H1 (cell line): Measurements from ENCODE around the gene STARD4. TPM values are rescaled to one million over a fixed set of nuclear protein-coding genes. Genes with fewer than 3 reads are reported as not detected.

Source experiments
- CTCF ChIA-PET: fragments of 300-600 bp; sonication (Branson Sonifier 250); formaldehyde crosslinking; loops from one replicate; lab custom pipeline; 2021; ENCODE audit not compliant: partially characterized antibody; lab: Charles Lee
- POLR2A ChIA-PET: fragments of 300-600 bp; sonication (Branson Sonifier 250); formaldehyde crosslinking; loops from one replicate; lab custom pipeline; 2021; ENCODE audit warnings: inconsistent platforms; ENCODE audit not compliant: partially characterized antibody; lab: Charles Lee
- DNase-seq, 2 experiments: peaks; one replicate each; pipeline versions ENCODE4 v3.0.0 to v3.0.0-alpha.2; 2010 to 2022; ENCODE audit warnings: low spot score in 2 of 2, low read depth in 1 of 2, mixed read lengths in 1 of 2
- FAIRE-seq: peaks from 2 replicates; lab custom pipeline; 2011; peaks lifted over from hg19 to GRCh38; lab: Jason Lieb, UNC
- H2AFZ ChIP-seq: 2 replicates; pipeline ENCODE4 v1.8.1; 2012; ENCODE audit warnings: low read length, inconsistent platforms
- H2AK5ac ChIP-seq: 2 replicates; pipeline ENCODE4 v1.6.1; 2013; ENCODE audit warnings: low read depth, low read length
- H2BK120ac ChIP-seq: replicated peaks from 2 replicates; pipeline ENCODE3; 2013; ENCODE audit warnings: low read depth, low read length, inconsistent platforms
- H2BK12ac ChIP-seq: 2 replicates; pipeline ENCODE4 v1.6.1; 2013; ENCODE audit warnings: low read depth, low read length
- H2BK15ac ChIP-seq: 2 replicates; pipeline ENCODE4 v1.6.1; 2013; ENCODE audit warnings: low read length
- H2BK20ac ChIP-seq: 2 replicates; pipeline ENCODE4 v1.6.1; 2013; ENCODE audit warnings: low read length
- H2BK5ac ChIP-seq: 2 replicates; pipeline ENCODE4 v1.6.1; 2013; ENCODE audit warnings: low read depth, low read length
- H3K14ac ChIP-seq: 2 replicates; pipeline ENCODE4 v1.6.1; 2013; ENCODE audit warnings: inconsistent platforms; ENCODE audit not compliant: insufficient read length
- H3K18ac ChIP-seq: 2 replicates; pipeline ENCODE4 v1.6.1; 2013; ENCODE audit warnings: low read length; ENCODE audit errors: extremely low read depth
- H3K23ac ChIP-seq: 2 replicates; pipeline ENCODE4 v1.6.1; 2013; ENCODE audit warnings: inconsistent platforms; ENCODE audit not compliant: insufficient read length
- H3K23me2 ChIP-seq: 2 replicates; pipeline ENCODE4 v1.6.1; 2013; ENCODE audit warnings: low read depth, low read length
- H3K27ac ChIP-seq: 2 replicates; pipeline ENCODE4 v1.6.1; 2011; ENCODE audit warnings: low read depth, low read length, inconsistent platforms
- H3K27me3 ChIP-seq, 4 experiments: replicated peaks in 1 of 4; 1 replicate in 1 of 4; 2 replicates in 3 of 4; pipeline versions ENCODE4 v1.6.1 to v1.8.1; 2011 to 2013; ENCODE audit warnings: low read length in 3 of 4, mild to moderate bottlenecking in 3 of 4, inconsistent platforms in 2 of 4, mixed read lengths in 2 of 4, moderate library complexity in 1 of 4; ENCODE audit not compliant: control insufficient read depth in 3 of 4, insufficient read depth in 3 of 4; ENCODE audit errors: extremely low read depth in 1 of 4
- H3K36me3 ChIP-seq, 4 experiments: 2 replicates each; pipeline versions ENCODE4 v1.6.1 to v1.8.1; 2011 to 2013; ENCODE audit warnings: mild to moderate bottlenecking in 4 of 4, low read length in 3 of 4, moderate library complexity in 2 of 4, control low read depth in 1 of 4, inconsistent platforms in 1 of 4; ENCODE audit not compliant: insufficient read depth in 4 of 4, control insufficient read depth in 2 of 4
- H3K4ac ChIP-seq: replicated peaks from 2 replicates; pipeline ENCODE3; 2013; ENCODE audit warnings: low read length, low read depth, mixed read lengths, inconsistent platforms; ENCODE audit not compliant: insufficient read length
- H3K4me1 ChIP-seq, 4 experiments: replicated peaks in 1 of 4; 1 replicate in 1 of 4; 2 replicates in 3 of 4; pipeline versions ENCODE4 v1.6.1 to v1.8.1; 2011 to 2013; ENCODE audit warnings: low read length in 3 of 4, inconsistent platforms in 2 of 4, mixed read lengths in 1 of 4; ENCODE audit not compliant: insufficient read depth in 4 of 4, control insufficient read depth in 3 of 4
- H3K4me2 ChIP-seq, 2 experiments: 2 replicates each; pipeline versions ENCODE4 v1.6.1 to v1.8.1; 2011 to 2013; ENCODE audit warnings: low read depth in 2 of 2, low read length in 2 of 2, control low read depth in 1 of 2, inconsistent platforms in 1 of 2, mild to moderate bottlenecking in 1 of 2; ENCODE audit not compliant: insufficient read depth in 1 of 2
- H3K4me3 ChIP-seq, 4 experiments: fragments of 200-600, 300-600 bp in 1 of 4; sonication (generic), shearing (Covaris generic), sonication (Bioruptor Twin) in 1 of 4; 2 replicates each; pipeline versions ENCODE4 v1.5.1 to v1.8.1; 2011 to 2016; ENCODE audit warnings: low read length in 4 of 4, low read depth in 3 of 4, control low read depth in 2 of 4, inconsistent platforms in 2 of 4, mild to moderate bottlenecking in 2 of 4, mixed read lengths in 1 of 4, moderate library complexity in 1 of 4; ENCODE audit not compliant: insufficient read depth in 2 of 4; ENCODE audit errors: extremely low read depth in 1 of 4
- H3K56ac ChIP-seq: replicated peaks from 2 replicates; pipeline ENCODE3; 2013; ENCODE audit warnings: low read depth, mild to moderate bottlenecking, mixed read lengths, low read length, inconsistent platforms; ENCODE audit not compliant: insufficient read length
- H3K79me1 ChIP-seq: 2 replicates; pipeline ENCODE4 v1.6.1; 2013; ENCODE audit warnings: low read depth, low read length, control low read depth
- H3K79me2 ChIP-seq, 2 experiments: 2 replicates each; pipeline versions ENCODE4 v1.6.1 to v1.8.1; 2012 to 2013; ENCODE audit warnings: low read length in 2 of 2, mild to moderate bottlenecking in 2 of 2, inconsistent platforms in 1 of 2; ENCODE audit not compliant: insufficient read depth in 2 of 2, control insufficient read depth in 1 of 2
- H3K9ac ChIP-seq, 4 experiments: replicated peaks in 1 of 4; 1 replicate in 1 of 4; 2 replicates in 3 of 4; pipeline versions ENCODE4 v1.6.1 to v1.8.1; 2011 to 2013; ENCODE audit warnings: low read depth in 3 of 4, low read length in 3 of 4, control low read depth in 2 of 4, mild to moderate bottlenecking in 2 of 4, moderate library complexity in 2 of 4, inconsistent platforms in 1 of 4; ENCODE audit errors: extremely low read depth in 1 of 4
- H3K9me3 ChIP-seq, 2 experiments: 2 replicates each; pipeline versions ENCODE4 v1.6.1 to v1.8.1; 2012 to 2013; ENCODE audit warnings: mild to moderate bottlenecking in 2 of 2, moderate library complexity in 2 of 2, control low read depth in 1 of 2, inconsistent platforms in 1 of 2, low read depth in 1 of 2, low read length in 1 of 2, mixed read lengths in 1 of 2; ENCODE audit not compliant: insufficient read depth in 2 of 2
- H4K20me1 ChIP-seq, 2 experiments: replicated peaks in 1 of 2; 2 replicates each; pipeline versions ENCODE3 to v1.8.1; 2011 to 2013; ENCODE audit warnings: inconsistent platforms in 2 of 2, low read length in 2 of 2, mild to moderate bottlenecking in 1 of 2; ENCODE audit not compliant: insufficient read depth in 2 of 2, control insufficient read depth in 1 of 2
- H4K5ac ChIP-seq: 2 replicates; pipeline ENCODE4 v1.6.1; 2013; ENCODE audit warnings: low read length, low read depth, mixed read lengths, inconsistent platforms; ENCODE audit not compliant: insufficient read length
- H4K8ac ChIP-seq: 2 replicates; pipeline ENCODE4 v1.8.0; 2013; ENCODE audit warnings: mild to moderate bottlenecking, moderate library complexity, low read length, inconsistent platforms; ENCODE audit not compliant: insufficient read depth; ENCODE audit errors: extremely low read depth
- H4K91ac ChIP-seq: replicated peaks from 2 replicates; pipeline ENCODE3; 2013; ENCODE audit warnings: low read length, mixed read lengths, inconsistent platforms; ENCODE audit not compliant: insufficient read length
- BCL11A ChIP-seq, 2 experiments: IDR thresholded peaks; one replicate each; pipeline ENCODE4 v1.6.1; 2011; ENCODE audit warnings: low read depth in 2 of 2, low read length in 2 of 2, mild to moderate bottlenecking in 2 of 2
- EP300 ChIP-seq, 2 experiments: IDR thresholded peaks; 1 replicate in 1 of 2; 2 replicates in 1 of 2; pipeline ENCODE4 v1.6.1; 2011 to 2012; ENCODE audit warnings: low read depth in 2 of 2, low read length in 2 of 2, mild to moderate bottlenecking in 2 of 2, borderline replicate concordance in 1 of 2, inconsistent platforms in 1 of 2, moderate library complexity in 1 of 2
- GABPA ChIP-seq: IDR thresholded peaks from 2 replicates; pipeline ENCODE4 v1.6.1; 2011; ENCODE audit warnings: mild to moderate bottlenecking, low read length, moderate library complexity, borderline replicate concordance; ENCODE audit not compliant: insufficient read depth
- JUND ChIP-seq: IDR thresholded peaks from 2 replicates; pipeline ENCODE4 v1.6.1; 2011; ENCODE audit warnings: mild to moderate bottlenecking, improper control_type of control experiment, low read length
- NRF1 ChIP-seq: IDR thresholded peaks from 2 replicates; pipeline ENCODE4 v1.6.1; 2011; ENCODE audit warnings: mild to moderate bottlenecking, low read depth, low read length, improper control_type of control experiment
- RBBP5 ChIP-seq: IDR thresholded peaks from 2 replicates; pipeline ENCODE4 v1.7.1; 2012; ENCODE audit warnings: low read depth, mild to moderate bottlenecking, inconsistent platforms, low read length, moderate library complexity, borderline replicate concordance
- RFX5 ChIP-seq: IDR thresholded peaks from 2 replicates; pipeline ENCODE4 v1.6.1; 2011; ENCODE audit warnings: low read depth, low read length, improper control_type of control experiment, borderline replicate concordance
- RXRA ChIP-seq: IDR thresholded peaks from 2 replicates; pipeline ENCODE4 v1.6.1; 2011; ENCODE audit warnings: low read depth, mild to moderate bottlenecking, low read length, moderate library complexity; ENCODE audit not compliant: insufficient read depth
- SIN3A ChIP-seq, 2 experiments: IDR thresholded peaks in 1 of 2; conservative IDR thresholded peaks in 1 of 2; 2 replicates each; pipeline ENCODE4 v1.6.1; 2011 to 2012; ENCODE audit warnings: low read length in 2 of 2, improper control_type of control experiment in 1 of 2, low read depth in 1 of 2, mild to moderate bottlenecking in 1 of 2
- SRF ChIP-seq: IDR thresholded peaks from 2 replicates; pipeline ENCODE4 v1.6.1; 2011; ENCODE audit warnings: mild to moderate bottlenecking, low read depth, low read length, moderate library complexity
- SUZ12 ChIP-seq: fragments of 200-600 bp; sonication (generic); IDR thresholded peaks from 2 replicates; pipeline ENCODE4 v1.6.1; 2012; ENCODE audit warnings: mild to moderate bottlenecking, inconsistent platforms, low read length, moderate library complexity, mixed read lengths
- polyA plus RNA-seq, 7 experiments: library from polyadenylated mRNA; depleted of rRNA in 3 of 7; stranded (reverse) in 5 of 7; unstranded in 2 of 7; fragments of >200 nt in 5 of 7; fragments of 200-250 nt in 2 of 7; gene quantifications; 1 replicate in 5 of 7; 2 replicates in 1 of 7; 4 replicates in 1 of 7; pipeline versions ENCODE4 v1.2.1 to v1.2.3, GENCODE V29; 2011 to 2013; ENCODE audit warnings: missing spikeins in 2 of 7, mixed read lengths in 2 of 7
- total RNA-seq: library from RNA; stranded (reverse); fragmentation: NEBNext Ultra II Directional; extraction: Animal tissue kit (Norgen Biotek cat#: 25700); gene quantifications from 2 replicates; pipeline ENCODE4 v1.2.1, GENCODE V29; 2021

Gene STARD4
- total and polyA plus RNA-seq, 2 of the 8 experiments (the other 6 are each of a cell fraction or from before 2014, with no cell fraction given): 10.8 to 47.9 TPM

GRCh38 chr5:111463311-111463710 is 49.0 kb downstream of the STARD4 start:
- no peak for FAIRE-seq
- Histone ChIP-seq H4K20me1 (no peaks in the 10 kb centered on the region), H3K4me2 (no peak overlapping the region), H3K27me3 (no peaks in the 10 kb centered on the region), H2BK15ac (no peak overlapping the region), H3K36me3 (no peaks in the 10 kb centered on the region), H3K56ac (no peak overlapping the region)
- POLR2A ChIA-PET: interaction anchor here (0.8 kb wide), 1 partner anchor 49 kb away, joined by 3 read pairs; the partner anchor contains the start of gene STARD4
- no peak for TF ChIP-seq NRF1
- no peak for TF ChIP-seq RBBP5
- TF ChIP-seq BCL11A (IDR thresholded peaks at IDR 0.05; ENCODE audit: low read depth in 2 of 2, low read length in 2 of 2): no peak
- no peak for TF ChIP-seq EP300 (IDR thresholded peaks at IDR 0.05; ENCODE audit: borderline replicate concordance in 1 of 2, low read depth in 2 of 2, low read length in 2 of 2)
- TF ChIP-seq RXRA: no peak
- TF ChIP-seq SUZ12: no peak
- TF ChIP-seq JUND: no peak
- TF ChIP-seq SIN3A (conservative IDR thresholded peaks at IDR 0.05 in 1 of 2, IDR thresholded peaks at IDR 0.05 in 1 of 2; ENCODE audit: low read depth in 1 of 2, low read length in 2 of 2): no peak
- TF ChIP-seq GABPA: no peak
- no peak for TF ChIP-seq SRF
- no peak for TF ChIP-seq RFX5
- TF ChIP-seq, all 59 proteins: peak for 0
- Histone ChIP-seq H2AFZ (no peak overlapping the region), H4K5ac (no peak overlapping the region), H3K4me1 (peaks cover 0 to 3% (median 3%) of the 10 kb centered on the region in 4 experiments; a peak in 3 of 7 replicates), H3K9me3 (no peaks in the 10 kb centered on the region), H2BK20ac (no peak overlapping the region), H3K27ac (no peak overlapping the region), H2BK120ac (no peak overlapping the region), H3K23me2 (no peaks in the 10 kb centered on the region), H3K4me3 (no peak overlapping the region), H3K4ac (no peak overlapping the region), H3K14ac (no peak overlapping the region), H3K79me1 (no peaks in the 10 kb centered on the region), H4K91ac (no peak overlapping the region), H3K18ac (no peak overlapping the region), H2AK5ac (no peak overlapping the region), H3K9ac (no peak overlapping the region), H2BK12ac (no peak overlapping the region), H2BK5ac (no peak overlapping the region), H3K23ac (no peak overlapping the region), H3K79me2 (no peaks in the 10 kb centered on the region), H4K8ac (no peak overlapping the region)
- CTCF ChIA-PET: interaction anchor here (1.0 kb wide), 1 partner anchor 304 kb away, joined by 4 read pairs; no protein-coding TSS in a partner anchor
- DNase-seq: no peak
